DND-41 (cell line): ENCODE measurements around the gene SUN1.

ENCODE experiments used
- CTCF ChIP-seq: IDR thresholded peaks from 2 replicates; pipeline ENCODE4 v1.5.1; 2012; ENCODE audit warnings: borderline replicate concordance, low read length, moderate library complexity, mild to moderate bottlenecking; ENCODE audit not compliant: poor library complexity, severe bottlenecking; ENCODE audit errors: extremely low read depth
- EZH2 ChIP-seq: IDR thresholded peaks from 3 replicates; pipeline ENCODE4 v1.6.1; 2012; ENCODE audit warnings: borderline replicate concordance, low read depth, mild to moderate bottlenecking, moderate library complexity, low read length, inconsistent platforms; ENCODE audit not compliant: severe bottlenecking

GRCh38 chr7:843230-843629 is 11.0 kb downstream of the SUN1 start:
- TF ChIP-seq CTCF (no peak), EZH2 (no peak)
